AG10803 (cell line): ENCODE results near the gene TRIM52.

Experiments used
- DNase-seq: peaks from one replicate; pipeline ENCODE4 v3.0.0; 2010; ENCODE audit warnings: low read depth
- H3K4me3 ChIP-seq: 2 replicates; pipeline ENCODE4 v1.5.1; 2011; ENCODE audit warnings: mild to moderate bottlenecking, low read length, control low read depth
- TF ChIP-seq, protein P1 (sequence below): conservative IDR thresholded peaks from 2 replicates; pipeline ENCODE4 v1.5.1; 2011; ENCODE audit warnings: mild to moderate bottlenecking, low read length, control low read depth, inconsistent platforms

The TRIM52 gene

DNA sequence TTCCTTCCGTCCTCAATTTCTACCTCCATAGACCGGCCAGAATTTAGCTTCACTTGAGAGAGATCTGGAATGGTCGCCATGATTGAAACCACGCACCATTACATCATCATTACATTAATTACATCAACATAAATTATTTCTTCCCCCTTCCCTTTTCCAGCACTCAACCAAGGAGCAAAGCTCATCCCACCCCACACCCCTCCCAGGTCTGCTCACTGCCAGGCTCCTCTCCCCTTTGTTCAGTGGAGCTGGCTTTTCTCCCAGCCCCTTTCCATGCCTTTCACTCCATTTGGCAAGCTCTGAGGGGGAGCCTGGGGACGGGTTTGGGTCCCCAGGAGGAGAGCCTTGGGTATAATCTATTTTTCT lies 25.6 kb downstream of the TRIM52 start:
- TF ChIP-seq, protein P1, sequence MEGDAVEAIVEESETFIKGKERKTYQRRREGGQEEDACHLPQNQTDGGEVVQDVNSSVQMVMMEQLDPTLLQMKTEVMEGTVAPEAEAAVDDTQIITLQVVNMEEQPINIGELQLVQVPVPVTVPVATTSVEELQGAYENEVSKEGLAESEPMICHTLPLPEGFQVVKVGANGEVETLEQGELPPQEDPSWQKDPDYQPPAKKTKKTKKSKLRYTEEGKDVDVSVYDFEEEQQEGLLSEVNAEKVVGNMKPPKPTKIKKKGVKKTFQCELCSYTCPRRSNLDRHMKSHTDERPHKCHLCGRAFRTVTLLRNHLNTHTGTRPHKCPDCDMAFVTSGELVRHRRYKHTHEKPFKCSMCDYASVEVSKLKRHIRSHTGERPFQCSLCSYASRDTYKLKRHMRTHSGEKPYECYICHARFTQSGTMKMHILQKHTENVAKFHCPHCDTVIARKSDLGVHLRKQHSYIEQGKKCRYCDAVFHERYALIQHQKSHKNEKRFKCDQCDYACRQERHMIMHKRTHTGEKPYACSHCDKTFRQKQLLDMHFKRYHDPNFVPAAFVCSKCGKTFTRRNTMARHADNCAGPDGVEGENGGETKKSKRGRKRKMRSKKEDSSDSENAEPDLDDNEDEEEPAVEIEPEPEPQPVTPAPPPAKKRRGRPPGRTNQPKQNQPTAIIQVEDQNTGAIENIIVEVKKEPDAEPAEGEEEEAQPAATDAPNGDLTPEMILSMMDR, result no peak
- DNase-seq, result no peak
- H3K4me3 ChIP-seq, result no peak overlapping the region

DNA sequence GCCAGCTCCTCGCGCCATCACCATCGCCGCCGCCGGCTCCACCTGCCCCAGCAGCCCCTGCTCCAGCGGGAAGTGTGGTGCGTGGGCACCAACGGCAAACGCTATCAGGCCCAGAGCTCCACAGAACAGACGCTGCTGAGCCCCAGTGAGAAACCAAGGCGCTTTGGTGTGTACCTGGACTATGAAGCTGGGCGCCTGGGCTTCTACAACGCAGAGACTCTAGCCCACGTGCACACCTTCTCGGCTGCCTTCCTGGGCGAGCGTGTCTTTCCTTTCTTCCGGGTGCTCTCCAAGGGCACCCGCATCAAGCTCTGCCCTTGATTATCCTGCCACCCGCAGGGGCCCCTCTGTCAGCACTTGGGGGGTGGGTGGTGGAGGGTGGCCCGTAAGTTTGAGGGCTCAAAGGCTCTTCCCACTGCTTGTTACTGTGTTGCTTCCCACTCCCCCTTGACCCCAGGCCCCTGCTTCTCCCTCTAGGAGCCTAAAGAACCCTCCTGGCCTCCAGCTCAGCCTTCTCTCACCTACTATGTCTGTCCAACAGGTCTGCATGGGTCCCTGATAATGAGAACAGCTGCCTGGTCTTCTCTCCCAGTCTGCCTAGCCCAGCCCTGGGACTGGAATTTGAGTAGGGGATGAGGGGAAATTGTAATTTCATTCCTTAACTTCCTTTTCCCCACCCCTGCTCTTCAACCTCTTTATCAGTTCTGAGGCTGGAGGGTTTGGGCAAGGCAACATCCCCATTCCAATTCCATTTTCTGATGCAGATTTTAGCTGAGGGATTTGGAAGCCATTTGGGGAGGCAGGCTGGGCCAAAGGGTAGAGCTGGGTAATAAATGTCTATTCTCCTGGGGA lies 26.3 kb downstream of the TRIM52 start:
- no peak overlapping the region for H3K4me3 ChIP-seq
- no peak for DNase-seq
- TF ChIP-seq, protein P1, result no peak

DNA sequence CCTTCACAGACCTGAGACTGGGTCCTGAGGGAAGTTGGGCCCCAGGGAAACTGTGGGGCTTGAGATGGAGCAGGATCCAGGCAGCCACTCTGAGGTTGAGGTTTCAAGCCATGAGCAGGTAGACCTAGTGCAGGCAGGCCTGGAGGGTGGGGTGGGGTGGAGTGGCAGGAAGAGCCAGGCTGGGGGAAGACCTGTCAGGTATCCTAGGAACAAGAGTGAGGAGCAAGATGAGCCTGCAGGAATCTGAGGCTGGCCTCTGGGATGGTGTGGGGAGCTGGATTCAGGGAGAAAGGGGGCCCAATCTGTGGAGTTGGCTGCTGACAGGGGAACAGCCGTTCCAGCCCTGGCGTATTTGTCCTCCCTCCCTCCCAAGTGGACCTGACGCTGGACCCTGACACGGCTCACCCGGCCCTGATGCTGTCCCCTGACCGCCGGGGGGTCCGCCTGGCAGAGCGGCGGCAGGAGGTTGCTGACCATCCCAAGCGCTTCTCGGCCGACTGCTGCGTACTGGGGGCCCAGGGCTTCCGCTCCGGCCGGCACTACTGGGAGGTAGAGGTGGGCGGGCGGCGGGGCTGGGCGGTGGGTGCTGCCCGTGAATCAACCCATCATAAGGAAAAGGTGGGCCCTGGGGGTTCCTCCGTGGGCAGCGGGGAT lies 27.0 kb downstream of the TRIM52 start:
- DNase-seq, result no peak
- no peak overlapping the region for H3K4me3 ChIP-seq
- TF ChIP-seq, protein P1, result no peak

DNA sequence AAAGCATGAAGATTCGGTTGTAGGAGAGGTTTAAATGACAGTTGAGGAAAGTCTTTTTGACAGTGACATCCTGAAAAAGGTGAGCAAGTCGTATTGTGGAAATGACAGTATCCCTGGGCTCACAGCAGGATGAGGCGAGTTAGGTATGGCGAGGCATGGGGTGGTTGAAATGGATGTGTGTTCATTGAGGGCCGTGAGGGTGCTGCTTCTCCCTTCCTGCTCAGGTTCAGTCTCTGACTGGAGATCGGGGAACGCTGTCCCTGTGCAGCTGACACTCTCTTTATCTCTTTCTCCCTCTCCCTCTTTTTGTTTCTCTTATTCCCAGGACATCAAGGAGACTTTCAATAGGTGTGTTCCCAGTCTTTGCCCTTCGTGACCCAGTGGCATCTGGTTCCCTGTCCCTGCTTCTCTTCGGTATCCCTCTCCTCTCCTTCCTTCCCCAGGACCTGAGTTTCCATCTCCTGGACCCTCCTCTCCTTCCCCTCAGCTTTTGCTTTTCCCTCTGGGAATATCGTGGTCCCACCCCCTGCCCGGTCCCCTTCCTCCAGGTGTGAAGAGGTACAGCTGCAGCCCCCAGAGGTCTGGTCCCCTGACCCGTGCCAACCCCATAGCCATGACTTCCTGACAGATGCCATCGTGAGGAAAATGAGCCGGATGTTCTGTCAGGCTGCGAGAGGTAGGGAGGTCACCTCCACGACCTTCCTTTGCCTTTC lies 27.7 kb downstream of the TRIM52 start:
- no peak overlapping the region for H3K4me3 ChIP-seq
- TF ChIP-seq, protein P1, result no peak
- DNase-seq, result no peak

DNA sequence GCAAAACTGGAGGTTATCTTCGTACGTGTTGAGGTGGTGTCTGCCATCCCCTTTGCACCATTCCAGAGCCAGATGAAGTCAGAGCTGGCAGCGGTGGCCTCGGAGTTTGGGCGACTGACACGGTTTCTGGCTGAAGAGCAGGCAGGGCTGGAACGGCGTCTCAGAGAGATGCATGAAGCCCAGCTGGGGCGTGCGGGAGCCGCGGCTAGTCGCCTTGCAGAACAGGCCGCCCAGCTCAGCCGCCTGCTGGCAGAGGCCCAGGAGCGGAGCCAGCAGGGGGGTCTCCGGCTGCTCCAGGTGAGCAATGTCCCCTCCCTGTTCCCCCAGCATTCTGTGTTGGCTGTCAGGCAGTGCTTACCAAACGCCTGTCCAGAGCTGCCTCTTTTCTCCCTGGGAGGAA lies 28.4 kb downstream of the TRIM52 start:
- DNase-seq, result no peak
- TF ChIP-seq, protein P1, result no peak
- H3K4me3 ChIP-seq, result no peak overlapping the region

DNA sequence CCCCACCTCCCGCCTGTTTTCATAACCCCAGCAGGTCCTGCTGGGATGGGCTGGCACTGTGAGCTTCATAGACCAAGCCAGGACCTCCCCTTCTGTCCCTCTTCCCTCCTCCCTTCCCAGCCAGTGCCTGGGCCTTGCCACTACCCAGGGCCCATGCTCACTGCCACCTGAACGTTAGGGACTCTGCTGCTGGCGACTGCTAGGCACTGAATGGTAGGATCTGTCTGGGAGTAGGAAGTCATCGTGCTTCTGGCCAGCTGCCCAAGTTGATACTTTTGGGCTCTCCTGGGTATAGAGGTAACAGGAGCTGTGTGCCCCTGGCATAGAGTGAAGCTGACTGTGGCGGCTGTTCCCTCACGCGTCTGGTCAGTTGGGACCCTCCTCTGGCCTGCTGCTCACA lies 29.5 kb downstream of the TRIM52 start:
- H3K4me3 ChIP-seq, result no peak overlapping the region
- no peak for DNase-seq
- TF ChIP-seq, protein P1, result no peak
